Tibial nerve (tissue), 4 donors: ENCODE measurements around the gene TOE1. TPM values are rescaled to one million over a fixed set of nuclear protein-coding genes. Genes with fewer than 3 reads are reported as not detected.
A peak's percentile ranks its signal among the peaks of the same experiment; 100 is the strongest.

Experiments used
- DNase-seq, 2 donors: peaks; one replicate each; pipeline ENCODE4 v3.0.0-alpha.2; 2019; ENCODE audit warnings: low spot score in 2 of 2
- H3K27ac ChIP-seq, 4 donors: fragments of 200-600 bp; sonication (generic) in 3 of 4; one replicate each; pipeline ENCODE4 v1.5.1; 2017 to 2019; ENCODE audit warnings: mild to moderate bottlenecking in 1 of 4
- H3K27me3 ChIP-seq, 2 donors: fragments of 200-600 bp; sonication (generic) in 1 of 2; one replicate each; pipeline versions ENCODE4 v1.5.1 to v1.6.0; 2017 to 2019
- H3K36me3 ChIP-seq, 3 donors: fragments of 200-600 bp; sonication (generic); one replicate each; pipeline ENCODE4 v1.5.1; 2018 to 2019
- H3K4me1 ChIP-seq, 4 donors: fragments of 200-600 bp; sonication (generic) in 3 of 4; one replicate each; pipeline ENCODE4 v1.5.1; 2017 to 2019
- H3K4me3 ChIP-seq, 4 donors: fragments of 200-600 bp; sonication (generic) in 3 of 4; one replicate each; pipeline ENCODE4 v1.5.1; 2017 to 2019; ENCODE audit warnings: mild to moderate bottlenecking in 1 of 4, moderate library complexity in 1 of 4
- H3K9me3 ChIP-seq, 4 donors: fragments of 200-600 bp; sonication (generic) in 3 of 4; one replicate each; pipeline ENCODE4 v1.5.1; 2017 to 2019
- CTCF ChIP-seq, 5 experiments: fragments of 200-600 bp in 3 of 5; fragments of 450-650 bp in 2 of 5; sonication (generic) in 3 of 5; IDR thresholded peaks; one replicate each; pipeline ENCODE4 v1.5.1; 2016 to 2019; ENCODE audit warnings: antibody characterized with exemption in 5 of 5, mild to moderate bottlenecking in 3 of 5, moderate library complexity in 2 of 5
- EP300 ChIP-seq, 2 donors: sonication (generic); formaldehyde crosslinking; IDR thresholded peaks; one replicate each; pipeline ENCODE4 v1.6.1; 2017; ENCODE audit warnings: antibody characterized with exemption in 2 of 2, mild to moderate bottlenecking in 1 of 2
- POLR2A ChIP-seq, 2 donors: fragments of 450-650 bp; IDR thresholded peaks; one replicate each; pipeline ENCODE4 v1.6.1; 2017; ENCODE audit warnings: antibody characterized with exemption in 2 of 2, mild to moderate bottlenecking in 2 of 2, moderate library complexity in 2 of 2
- WGBS, 2 donors: methylation state at CpG; one replicate each; pipeline ENCODE4 v1.1.5; 2018; 5-methylcytosine and 5-hydroxymethylcytosine counted together
- total RNA-seq, 4 donors: library from RNA; depleted of rRNA; stranded (reverse); fragments of >200 nt; gene quantifications; one replicate each; pipeline ENCODE4 v1.1.0, GENCODE V29; 2016

TOE1 gene
- total RNA-seq, 4 donors from 2014 or later: 7.4 to 16.7 (median 12.3) TPM

GRCh38 chr1:45348020-45348419 lies 8.1 kb downstream of the TOE1 start:
- 93% methylated on average over 2 of the region's 2 CpGs for WGBS, 2 donors
- no peak for TF ChIP-seq CTCF (IDR thresholded peaks at IDR 0.05)
- TF ChIP-seq POLR2A (IDR thresholded peaks at IDR 0.05): no peak
- no peak for TF ChIP-seq EP300 (IDR thresholded peaks at IDR 0.05)
- Histone ChIP-seq H3K27ac (peak overlapping the region in 2 of 4 donors; percentile 10 to 21), H3K4me3 (no peak overlapping the region), H3K27me3 (no peaks in the 10 kb centered on the region), H3K4me1 (peaks cover 0 to 16% (median 0%) of the 10 kb centered on the region in 4 donors), H3K9me3 (no peaks in the 10 kb centered on the region), H3K36me3 (peaks cover 0 to 29% (median 7%) of the 10 kb centered on the region in 3 donors)
- DNase-seq: no peak

GRCh38 chr1:45348609-45348965 lies 8.6 kb downstream of the TOE1 start:
- no peaks in the 10 kb centered on the region for H3K27me3 ChIP-seq
- 31 to 44% methylated on average over 1 of the region's 1 CpG for WGBS, 2 donors
- no peaks in the 10 kb centered on the region for H3K9me3 ChIP-seq
- H3K4me1 ChIP-seq: peaks cover 0 to 16% (median 0%) of the 10 kb centered on the region in 4 donors
- H3K36me3 ChIP-seq: peaks cover 0 to 24% (median 2%) of the 10 kb centered on the region in 3 donors
- no peak overlapping the region for H3K4me3 ChIP-seq
- no peak for DNase-seq
- H3K27ac ChIP-seq: peak overlapping the region in 2 of 4 donors; percentile 10 to 21
- TF ChIP-seq CTCF (IDR thresholded peaks at IDR 0.05) (no peak), POLR2A (IDR thresholded peaks at IDR 0.05) (no peak), EP300 (IDR thresholded peaks at IDR 0.05) (no peak)

GRCh38 chr1:45348966-45349677 lies 9.2 kb downstream of the TOE1 start:
- Histone ChIP-seq H3K27me3 (no peaks in the 10 kb centered on the region), H3K36me3 (peaks cover 0 to 18% (median 0%) of the 10 kb centered on the region in 3 donors), H3K27ac (peak overlapping the region in 2 of 4 donors; percentile 10 to 21), H3K4me3 (no peak overlapping the region), H3K4me1 (peaks cover 0 to 16% (median 0%) of the 10 kb centered on the region in 4 donors), H3K9me3 (no peaks in the 10 kb centered on the region)
- 63 to 70% methylated on average over 3 of the region's 3 CpGs for WGBS, 2 donors
- DNase-seq: no peak
- no peak for TF ChIP-seq POLR2A (IDR thresholded peaks at IDR 0.05)
- no peak for TF ChIP-seq EP300 (IDR thresholded peaks at IDR 0.05)
- no peak for TF ChIP-seq CTCF (IDR thresholded peaks at IDR 0.05)

- no peak for DNase-seq
- Histone ChIP-seq H3K36me3 (no peaks in the 10 kb centered on the region), H3K9me3 (no peaks in the 10 kb centered on the region), H3K27me3 (no peaks in the 10 kb centered on the region), H3K27ac (no peak overlapping the region), H3K4me1 (peaks cover 0 to 16% (median 0%) of the 10 kb centered on the region in 4 donors), H3K4me3 (no peak overlapping the region)
- TF ChIP-seq CTCF (IDR thresholded peaks at IDR 0.05) (no peak), EP300 (IDR thresholded peaks at IDR 0.05) (no peak), POLR2A (IDR thresholded peaks at IDR 0.05) (no peak)
- 83 to 88% methylated on average over 5 of the region's 5 CpGs for WGBS, 2 donors
These were observed 11.5 kb downstream of the TOE1 start for GRCh38 chr1:45351508-45351907.

- Histone ChIP-seq H3K9me3 (no peaks in the 10 kb centered on the region), H3K27me3 (no peaks in the 10 kb centered on the region), H3K4me1 (peaks cover 0 to 6% (median 0%) of the 10 kb centered on the region in 4 donors), H3K4me3 (no peak overlapping the region), H3K27ac (no peak overlapping the region), H3K36me3 (no peaks in the 10 kb centered on the region)
- DNase-seq: no peak
- TF ChIP-seq EP300 (IDR thresholded peaks at IDR 0.05): no peak
- TF ChIP-seq CTCF (IDR thresholded peaks at IDR 0.05): no peak
- no peak for TF ChIP-seq POLR2A (IDR thresholded peaks at IDR 0.05)
- 89 to 92% methylated on average over 2 of the region's 2 CpGs for WGBS, 2 donors
These were observed 13.7 kb downstream of the TOE1 start for GRCh38 chr1:45353685-45354084.
